Measurements from ENCODE around the gene AUTS2.

Gene AUTS2

DNA sequence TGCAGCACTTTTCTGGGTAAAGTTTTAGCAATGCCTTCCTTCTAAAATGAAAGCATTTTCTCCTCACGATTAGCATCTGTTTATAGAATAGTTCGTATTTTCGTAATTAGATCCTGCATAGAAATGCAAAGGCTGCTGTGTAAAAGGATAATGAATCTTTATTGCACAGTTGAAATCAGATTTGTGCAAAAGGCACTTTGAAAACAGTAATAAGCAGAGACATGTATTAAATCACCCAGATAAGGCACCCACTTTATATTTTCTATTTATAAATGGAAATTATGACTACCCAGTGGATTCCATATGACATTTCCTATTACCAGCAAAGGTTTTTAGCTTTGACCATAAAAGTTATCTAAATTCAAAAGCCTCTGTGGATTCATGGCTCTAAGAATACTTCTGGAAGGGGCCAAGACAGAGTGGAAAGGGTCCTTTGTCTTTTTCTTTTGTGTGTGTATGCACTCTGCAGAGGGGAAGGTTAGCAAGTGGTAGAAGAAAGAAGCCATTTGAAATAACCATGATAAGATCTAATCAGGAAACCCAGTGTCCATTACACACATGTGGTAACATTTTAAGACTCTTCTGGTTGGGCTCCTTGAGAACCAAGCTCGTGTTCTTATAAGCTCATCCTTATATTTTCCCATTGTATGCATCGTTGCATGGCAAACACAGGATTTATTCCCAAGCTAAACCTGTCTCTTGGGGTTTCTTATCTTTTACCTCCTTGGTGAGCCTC is 612.1 kb downstream of the AUTS2 start:
- no peak for DNase-seq

DNA sequence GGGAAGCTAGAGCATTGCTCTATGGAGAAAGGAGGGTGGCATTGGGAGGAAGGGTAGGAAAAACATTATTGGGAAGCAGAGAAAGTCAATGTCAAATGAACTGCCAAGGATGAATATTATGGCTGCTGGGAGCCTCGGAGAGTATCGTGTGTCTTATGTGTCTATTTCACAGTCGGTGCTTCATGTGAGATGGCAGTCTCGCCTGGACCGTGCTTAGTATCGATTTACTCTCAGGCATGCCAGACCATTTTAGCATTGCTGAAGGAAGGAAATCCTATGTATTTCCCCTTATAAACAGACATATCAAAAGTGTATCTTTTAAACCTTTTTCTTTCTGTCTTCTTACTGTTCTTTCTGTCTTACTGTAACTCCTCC is 612.6 kb downstream of the AUTS2 start:
- no peak for DNase-seq

DNA sequence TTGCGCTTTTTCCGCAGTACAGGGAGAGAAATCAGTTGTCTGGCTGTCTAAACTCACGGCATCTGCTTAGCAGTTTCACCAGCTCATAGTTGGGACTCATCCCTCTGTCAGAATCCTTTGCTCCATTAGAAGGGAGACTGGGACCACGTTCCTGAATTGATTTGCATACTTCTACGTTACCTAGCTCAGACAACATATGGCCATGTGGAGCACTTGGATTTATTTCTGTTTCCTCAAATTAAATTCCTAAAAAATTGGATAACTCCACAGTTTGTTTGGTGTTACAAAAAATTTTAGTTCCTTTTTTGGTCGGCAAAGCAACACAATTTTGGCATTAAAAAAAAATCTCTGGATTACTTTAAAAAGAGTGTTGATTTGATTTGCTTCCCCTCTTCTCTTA is 614.0 kb downstream of the AUTS2 start:
- DNase-seq = no peak

DNA sequence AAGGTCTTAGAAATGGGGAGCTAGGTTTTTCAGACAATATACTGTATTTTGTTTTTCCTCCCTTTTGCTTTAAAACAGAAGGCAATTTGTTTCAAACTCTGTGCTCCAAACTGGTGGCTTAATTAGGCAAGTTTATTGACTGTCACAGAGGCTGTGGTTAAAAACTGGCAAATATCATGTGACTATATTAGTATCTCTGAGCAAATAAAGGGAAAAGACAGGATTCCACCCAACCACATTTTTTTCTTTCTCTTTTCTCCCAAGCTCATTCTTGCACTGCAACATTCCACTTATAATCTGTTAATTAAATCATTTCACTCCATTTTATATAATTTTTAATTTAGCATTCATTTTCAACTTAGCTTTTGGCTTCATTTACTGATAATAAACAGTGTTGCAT is 615.8 kb downstream of the AUTS2 start:
- no peak for DNase-seq

DNA sequence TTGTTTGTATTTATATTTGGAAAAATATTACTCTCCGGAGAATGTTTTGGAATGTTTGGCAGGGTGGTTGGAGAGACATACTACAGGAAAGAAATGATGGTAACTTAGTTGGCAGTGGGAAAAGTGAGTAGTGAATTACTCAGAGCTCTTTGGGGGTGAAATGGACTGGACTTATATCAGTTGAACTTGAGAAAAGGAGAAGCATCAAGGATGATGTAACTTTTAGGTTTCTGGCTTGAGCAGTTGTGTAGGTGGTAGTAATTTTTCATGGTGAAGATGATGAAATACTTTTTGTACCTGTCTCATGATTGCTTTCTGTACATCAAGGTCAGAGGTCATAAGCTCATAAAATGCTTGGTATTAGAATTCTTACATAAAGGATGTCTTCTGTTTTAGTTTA is 617.2 kb downstream of the AUTS2 start:
- no peak for DNase-seq

DNA sequence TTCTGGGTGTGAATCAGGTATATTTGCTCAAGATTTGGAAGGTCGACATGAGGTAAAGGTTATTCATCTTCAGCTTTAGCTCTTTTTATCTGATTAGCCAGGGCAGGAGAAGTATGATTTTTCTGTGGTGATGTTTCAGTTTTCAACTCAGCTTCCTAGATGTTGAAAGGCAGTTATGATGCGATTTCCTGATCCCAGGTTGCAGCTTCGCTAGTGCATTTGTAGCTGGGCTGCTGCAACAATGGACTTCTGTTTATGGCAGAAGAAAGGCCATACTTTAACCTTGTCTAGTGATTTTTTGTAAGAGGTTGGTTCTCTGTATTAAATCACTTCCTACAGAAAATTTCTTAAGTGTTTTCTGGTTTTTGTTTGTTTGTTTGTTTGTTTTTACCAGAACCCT is 619.3 kb downstream of the AUTS2 start:
- DNase-seq = no peak

DNA sequence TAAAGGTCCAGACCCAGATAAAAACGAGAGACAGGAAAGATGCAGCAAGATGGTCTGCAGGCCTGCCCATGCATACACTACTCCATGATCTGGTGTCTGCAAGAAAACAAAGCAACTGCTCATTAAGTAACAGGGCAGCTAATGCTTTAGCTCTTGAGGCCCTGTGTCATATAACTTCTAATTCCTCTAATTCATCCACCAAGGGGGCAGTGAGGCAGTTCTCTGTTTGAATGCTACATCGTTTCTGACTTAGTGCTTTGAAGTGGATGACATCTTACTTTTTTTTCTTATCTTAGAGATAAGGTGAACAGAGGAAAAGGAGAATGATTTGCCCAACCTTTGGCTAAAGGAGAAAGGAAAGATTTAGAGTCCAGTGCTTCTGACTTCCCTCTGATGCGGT is 619.7 kb downstream of the AUTS2 start:
- DNase-seq = no peak

DNA sequence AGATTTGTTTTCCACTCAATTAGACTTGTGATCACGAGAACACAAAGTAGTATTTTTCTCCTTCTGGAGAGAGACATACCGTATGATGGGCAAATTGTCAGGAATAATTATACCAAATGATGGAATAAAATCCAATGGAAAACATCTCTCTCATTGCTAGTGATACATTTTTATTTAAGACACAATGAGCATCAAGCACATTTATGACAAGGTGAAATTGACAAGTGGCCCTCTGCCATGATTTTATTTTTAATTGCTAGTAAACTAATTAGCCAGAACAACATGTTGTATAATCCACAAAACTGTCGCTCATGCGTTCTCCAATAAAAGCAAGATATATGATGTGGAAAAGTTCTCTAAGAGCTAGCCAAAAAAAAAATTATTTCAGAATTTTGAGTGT is 620.8 kb downstream of the AUTS2 start:
- DNase-seq = no peak

DNA sequence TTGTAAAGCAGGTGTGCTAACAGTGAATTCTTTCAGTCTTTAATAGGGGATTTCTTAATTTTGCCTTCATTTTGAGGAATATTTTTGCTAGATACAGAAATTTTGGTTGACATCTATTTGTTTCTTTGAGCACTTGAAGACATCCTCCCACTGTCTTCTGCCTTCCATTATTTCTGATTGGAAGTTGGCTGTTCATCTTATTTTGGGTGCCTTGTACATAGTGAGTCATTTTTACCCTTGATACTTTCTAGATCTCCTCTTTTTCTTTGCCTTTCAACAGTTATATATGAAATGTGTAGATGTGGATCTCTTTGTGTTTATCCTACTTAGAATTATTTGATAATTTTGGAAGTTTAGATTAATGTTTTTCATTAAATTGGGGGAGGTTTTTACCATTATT is 631.0 kb downstream of the AUTS2 start:
- DNase-seq = no peak

DNA sequence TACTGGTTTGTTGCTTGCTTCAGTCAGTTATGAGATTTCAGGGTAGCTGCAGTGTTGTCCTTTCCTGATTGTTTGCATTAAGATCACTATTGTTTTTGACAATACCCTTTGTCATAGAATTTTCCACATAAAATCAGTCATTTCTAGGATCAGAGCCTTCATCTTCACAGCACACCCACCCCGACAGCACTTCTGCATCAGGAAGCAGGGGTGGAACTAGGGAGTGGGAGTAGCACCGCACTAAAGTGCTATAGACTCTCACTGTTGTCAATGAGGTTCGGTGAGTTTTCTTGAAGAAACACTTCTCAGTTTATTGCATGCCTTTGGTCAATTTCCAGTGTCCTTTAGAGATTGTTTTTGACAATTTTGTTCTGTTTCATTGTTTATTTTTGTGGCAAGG is 632.5 kb downstream of the AUTS2 start:
- no peak for DNase-seq

DNA sequence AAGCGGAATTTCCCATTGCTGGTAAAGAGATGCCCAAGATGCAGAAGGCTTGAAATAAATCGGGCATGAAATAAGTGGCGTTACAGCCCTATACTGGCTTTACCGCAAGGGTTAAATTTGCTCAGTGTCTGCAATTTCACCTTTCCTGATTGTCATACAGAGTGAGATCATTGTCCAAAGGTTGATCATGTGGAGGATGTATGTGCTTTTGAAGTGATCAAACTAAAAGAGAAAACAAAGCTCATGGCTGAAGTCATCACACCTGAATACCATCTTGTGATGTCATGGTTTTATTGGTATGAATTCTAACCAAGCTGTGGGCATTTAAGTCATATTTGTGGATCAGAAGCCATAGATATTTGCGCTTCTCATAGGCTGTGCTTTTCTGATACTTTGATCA is 635.5 kb downstream of the AUTS2 start:
- no peak for DNase-seq

DNA sequence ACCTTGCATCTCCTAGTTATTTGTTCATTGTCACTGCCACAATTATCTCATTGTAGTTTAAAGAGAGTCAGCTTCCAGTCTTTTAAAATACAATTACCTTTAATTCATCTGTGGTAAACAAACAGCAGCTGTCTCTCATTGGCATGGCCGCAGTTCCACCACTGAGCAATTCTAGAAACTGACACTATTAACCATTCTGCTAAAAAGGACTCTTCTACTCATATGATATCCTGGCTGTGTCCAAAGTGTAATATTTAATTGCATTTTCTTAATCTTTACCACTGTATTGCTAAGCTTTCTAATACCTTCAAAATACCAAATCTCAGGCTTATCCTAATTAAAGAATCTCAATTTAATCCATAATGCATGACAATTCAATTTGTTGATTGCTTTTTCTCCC is 639.0 kb downstream of the AUTS2 start:
- DNase-seq = no peak

DNA sequence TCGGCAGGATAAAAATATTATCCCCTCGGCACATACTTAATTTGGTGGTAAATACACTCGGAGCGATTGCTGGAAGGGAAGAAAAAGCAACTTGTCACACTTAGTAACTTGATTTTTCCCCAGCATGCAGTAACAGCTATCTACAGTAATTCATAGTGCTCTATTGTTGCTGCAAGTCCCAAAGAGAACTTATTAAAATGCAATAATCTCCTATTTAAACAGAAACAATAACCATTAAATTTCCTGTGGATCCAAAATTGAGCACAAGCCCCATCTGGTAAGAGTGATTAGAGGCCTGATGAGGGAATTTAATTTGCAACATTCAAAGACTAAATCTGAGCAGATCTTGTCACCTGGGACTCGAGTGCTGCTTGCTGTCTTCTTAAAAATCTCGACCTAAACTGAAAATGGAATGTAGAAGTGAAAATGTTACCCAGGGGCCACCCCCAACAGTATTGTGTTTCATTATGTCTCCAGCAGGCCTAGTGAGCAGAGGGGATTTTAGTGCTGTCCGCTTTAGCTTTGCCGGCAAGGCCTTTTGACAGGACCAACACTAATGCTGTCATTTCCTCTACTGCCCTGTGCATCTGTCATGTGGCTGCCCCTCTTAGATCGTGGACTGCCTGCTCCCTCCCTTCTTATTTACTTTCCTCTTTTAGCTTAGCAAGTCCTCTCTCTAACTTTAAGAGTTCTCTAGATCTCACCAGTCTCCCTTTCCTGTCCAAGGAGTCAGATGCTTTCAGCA is 639.7 kb downstream of the AUTS2 start:
- peak; percentile 12 for DNase-seq

DNA sequence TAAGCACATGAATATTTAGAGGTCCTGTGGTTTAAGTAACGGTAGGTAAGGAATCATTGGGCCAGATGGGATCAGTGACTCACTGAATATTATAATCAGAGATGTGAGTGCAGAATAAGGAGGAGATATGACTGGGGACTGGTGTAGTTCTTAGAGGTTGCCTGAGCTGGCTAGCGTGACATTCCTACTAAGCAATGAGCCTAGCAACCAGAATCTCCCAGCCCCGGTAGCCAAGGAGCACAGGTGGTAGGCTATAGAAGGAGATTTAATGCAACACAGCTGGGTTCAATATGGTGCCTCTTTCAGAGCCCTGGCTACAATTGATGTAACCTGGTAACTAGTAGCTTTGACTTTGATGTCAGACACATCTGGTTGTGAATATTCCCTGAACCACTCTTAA is 641.6 kb downstream of the AUTS2 start:
- no peak for DNase-seq

DNA sequence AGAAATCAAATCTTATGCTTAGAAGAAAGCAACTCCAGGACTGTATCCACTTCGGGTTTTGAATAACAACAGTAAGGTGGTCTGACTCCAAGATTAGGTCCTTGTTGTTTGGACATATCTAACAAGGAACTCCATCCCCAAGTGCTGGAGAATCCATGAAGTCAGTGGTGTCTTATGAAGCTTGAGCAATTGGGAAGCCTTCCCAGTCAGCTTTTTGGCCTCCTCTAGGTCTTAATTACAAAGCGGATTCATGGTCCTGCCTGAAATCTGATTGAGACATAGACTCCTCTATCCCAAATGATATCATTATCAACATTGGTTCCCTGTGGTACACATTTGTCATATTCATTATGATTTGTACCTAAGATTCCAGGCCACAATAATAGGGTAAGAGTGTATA is 642.6 kb downstream of the AUTS2 start:
- no peak for DNase-seq

DNA sequence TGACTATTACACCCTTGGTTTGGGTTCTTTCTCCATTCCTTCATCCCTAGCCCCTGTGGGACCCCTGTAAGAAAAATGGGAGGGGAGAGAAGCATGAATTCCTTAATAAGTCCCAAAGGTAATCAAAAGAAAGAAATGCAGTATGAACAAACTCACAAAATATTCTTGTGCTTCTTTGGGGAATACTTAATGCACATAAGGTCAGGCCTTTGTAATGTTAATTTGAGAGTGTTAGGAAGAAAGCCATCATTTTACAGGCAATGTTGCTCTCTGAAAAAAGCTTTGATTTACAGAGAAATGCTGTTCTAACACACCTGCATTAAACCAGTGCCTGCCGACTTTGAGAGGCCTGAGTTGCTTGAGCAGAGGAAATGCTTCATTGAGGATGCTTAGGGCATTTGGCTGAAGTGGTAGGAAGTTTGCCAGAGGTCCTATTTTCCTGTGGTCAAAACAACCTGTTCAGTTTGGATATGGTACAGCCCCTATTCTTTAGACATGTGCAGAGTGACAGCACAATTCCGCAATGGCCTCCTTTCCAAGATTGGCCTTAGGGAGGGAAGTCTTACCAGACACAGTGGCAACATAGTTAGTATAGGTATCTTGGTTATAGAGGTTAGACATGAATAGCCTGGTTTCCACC is 643.4 kb downstream of the AUTS2 start:
- no peak for DNase-seq

DNA sequence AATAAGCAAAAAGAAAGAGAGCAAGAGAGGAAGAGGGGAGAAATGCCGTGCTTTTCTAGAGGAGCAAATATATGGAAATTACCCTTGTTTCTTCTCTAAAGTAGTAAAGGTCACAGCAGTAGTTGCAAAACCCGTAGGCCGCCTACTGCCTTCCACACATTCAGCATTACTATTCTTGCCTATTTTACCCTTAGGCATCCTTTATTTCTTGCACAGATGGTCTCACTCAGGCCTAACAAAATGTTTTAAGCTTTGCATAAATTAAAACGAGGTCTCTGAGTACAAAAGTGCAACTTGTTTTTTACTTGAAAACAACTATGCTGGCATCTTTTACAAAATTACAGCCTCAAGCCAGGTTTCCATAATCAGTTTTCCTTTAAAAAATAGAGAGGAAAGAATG is 644.6 kb downstream of the AUTS2 start:
- DNase-seq = no peak

DNA sequence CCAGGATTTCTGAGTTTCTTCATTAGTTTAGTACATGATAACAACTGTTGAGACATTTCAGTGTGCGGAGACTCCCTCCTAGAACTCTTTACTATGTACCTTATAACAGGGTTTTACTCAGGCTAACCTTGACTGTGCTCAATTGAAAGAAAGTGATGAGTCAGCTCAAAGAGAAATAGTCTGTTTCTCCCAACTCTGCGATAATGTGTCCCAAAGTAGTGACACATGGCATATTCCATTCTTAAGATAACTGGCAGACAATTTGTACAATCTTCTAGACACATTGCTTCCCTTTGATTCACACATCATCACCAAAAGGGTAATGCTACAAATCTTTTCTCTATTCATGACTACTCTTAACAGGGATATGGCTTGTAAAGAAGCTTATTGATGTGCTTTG is 645.2 kb downstream of the AUTS2 start:
- DNase-seq = no peak

DNA sequence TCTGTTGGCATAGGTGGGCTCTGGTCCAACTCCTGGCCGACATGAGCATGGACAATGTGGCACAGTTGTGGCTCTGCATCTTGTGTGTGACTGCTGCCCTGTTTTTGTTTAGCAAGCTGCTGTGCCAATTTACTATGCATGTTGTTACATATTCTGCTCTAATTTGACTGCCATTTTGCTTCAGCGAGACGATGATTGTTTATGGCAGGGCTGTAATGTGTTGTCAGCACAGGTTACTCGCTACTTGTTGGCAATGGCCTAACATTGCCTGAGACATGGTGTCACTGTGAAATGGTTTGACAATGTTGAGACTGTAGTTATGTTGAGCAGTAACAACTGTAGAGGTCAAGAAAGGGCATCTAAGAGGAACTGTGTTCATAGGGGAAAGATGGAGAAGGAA is 659.6 kb downstream of the AUTS2 start:
- no peak for DNase-seq

DNA sequence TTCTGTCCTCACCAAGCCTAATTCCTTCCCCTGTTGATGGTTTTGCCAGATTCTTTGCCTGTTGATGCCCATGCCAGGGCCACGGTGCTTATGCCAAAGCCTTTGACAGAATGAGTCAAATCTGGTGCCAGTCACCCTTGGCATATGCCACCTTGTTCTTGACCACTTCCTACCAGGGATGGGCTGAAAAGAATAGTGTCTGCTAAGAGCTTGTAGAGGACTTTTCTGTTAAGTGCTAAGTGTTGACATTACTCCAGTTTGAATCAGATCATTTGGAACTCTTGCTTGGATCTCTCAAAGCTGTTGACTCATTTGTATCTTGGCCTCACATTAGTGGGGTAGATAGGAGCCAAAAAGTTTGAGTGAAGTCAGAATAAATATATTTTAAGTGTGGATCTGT is 661.2 kb downstream of the AUTS2 start:
- DNase-seq = no peak

DNA sequence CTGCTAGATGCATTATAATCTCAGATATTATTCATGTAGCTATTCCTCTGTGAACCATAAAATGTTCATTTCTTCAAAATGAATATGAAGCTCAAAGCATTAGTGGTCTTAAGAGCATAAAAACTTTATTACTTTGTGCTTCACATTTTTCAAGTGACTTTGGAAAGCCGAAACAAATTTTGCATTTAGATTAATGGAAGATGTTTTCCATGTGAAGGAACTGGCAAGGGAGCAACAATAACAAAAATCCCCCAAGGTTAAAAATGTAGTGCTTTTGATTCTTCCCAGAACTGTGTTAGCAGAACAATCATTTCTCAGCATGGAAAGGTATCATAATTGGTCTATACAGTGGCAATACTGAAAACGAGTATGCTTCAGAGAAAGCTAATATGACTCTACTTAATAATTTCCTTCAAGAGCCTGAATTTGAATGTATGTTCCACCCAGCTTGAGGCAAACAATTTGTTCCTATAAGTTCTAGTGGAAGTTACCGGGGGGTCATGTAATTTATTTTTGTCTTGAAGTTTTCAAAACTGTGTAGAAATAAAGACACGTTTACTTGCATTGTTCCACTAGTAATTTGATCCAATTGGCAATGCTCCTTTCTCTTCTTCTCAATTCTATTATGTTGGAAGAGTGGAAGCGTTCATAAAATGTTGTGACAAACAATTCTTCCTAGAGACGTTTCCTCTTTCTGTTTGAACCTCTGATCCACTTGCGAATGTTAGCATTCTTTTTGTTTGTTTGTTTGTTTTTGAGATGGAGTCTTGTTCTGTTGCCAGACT is 665.4 kb downstream of the AUTS2 start:
- no peak for DNase-seq

DNA sequence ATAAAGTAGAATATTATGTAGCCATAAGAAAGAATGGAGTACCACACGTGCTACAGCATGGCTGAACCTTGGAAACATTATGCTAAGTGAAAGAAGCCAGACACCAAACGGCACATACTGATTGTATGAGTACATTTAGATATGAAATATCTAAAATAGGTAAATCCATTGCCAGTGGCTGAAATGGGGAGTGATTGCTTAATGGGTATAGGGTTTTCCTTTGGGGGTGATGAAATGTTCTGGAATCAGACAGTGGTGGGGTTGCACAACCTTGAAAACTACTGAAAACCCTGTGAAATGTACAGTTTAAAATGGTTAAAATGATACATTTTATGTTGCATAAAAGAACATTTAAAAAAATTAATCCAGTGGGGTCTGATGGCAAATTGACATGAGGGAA is 667.9 kb downstream of the AUTS2 start:
- no peak for DNase-seq
